Measurements from ENCODE around the gene BRINP2.

GRCh38 chr1:177238967-177239366, 68.2 kb downstream of the BRINP2 start:
- TF ChIP-seq ZFP3 (CRISPR knock-in tag; IDR thresholded peaks at IDR 0.05) (no peak), RARB (CRISPR knock-in tag; IDR thresholded peaks at IDR 0.05) (no peak), ZFP30 (CRISPR knock-in tag; IDR thresholded peaks at IDR 0.05) (no peak)
- TF ChIP-seq, protein P1, sequence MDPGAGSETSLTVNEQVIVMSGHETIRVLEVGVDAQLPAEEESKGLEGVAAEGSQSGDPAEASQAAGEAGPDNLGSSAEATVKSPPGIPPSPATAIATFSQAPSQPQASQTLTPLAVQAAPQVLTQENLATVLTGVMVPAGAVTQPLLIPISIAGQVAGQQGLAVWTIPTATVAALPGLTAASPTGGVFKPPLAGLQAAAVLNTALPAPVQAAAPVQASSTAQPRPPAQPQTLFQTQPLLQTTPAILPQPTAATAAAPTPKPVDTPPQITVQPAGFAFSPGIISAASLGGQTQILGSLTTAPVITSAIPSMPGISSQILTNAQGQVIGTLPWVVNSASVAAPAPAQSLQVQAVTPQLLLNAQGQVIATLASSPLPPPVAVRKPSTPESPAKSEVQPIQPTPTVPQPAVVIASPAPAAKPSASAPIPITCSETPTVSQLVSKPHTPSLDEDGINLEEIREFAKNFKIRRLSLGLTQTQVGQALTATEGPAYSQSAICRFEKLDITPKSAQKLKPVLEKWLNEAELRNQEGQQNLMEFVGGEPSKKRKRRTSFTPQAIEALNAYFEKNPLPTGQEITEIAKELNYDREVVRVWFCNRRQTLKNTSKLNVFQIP (CRISPR knock-in tag; IDR thresholded peaks at IDR 0.05; ENCODE audit: borderline replicate concordance, low read depth): no peak
